Breast epithelium (tissue), 3 donors: ENCODE measurements around the gene HOXA6.

Source experiments
- CTCF ChIP-seq, 3 donors: fragments of 450-650 bp; IDR thresholded peaks; one replicate each; pipeline ENCODE4 v1.5.1; 2016 to 2017; ENCODE audit warnings: antibody characterized with exemption in 3 of 3, mild to moderate bottlenecking in 3 of 3, moderate library complexity in 3 of 3
- POLR2AphosphoS5 ChIP-seq, 3 donors: sonication (generic); formaldehyde crosslinking; IDR thresholded peaks; one replicate each; pipeline ENCODE4 v1.6.1; 2017; ENCODE audit warnings: antibody characterized with exemption in 3 of 3

GRCh38 chr7:27137640-27138315, 9.8 kb downstream of the HOXA6 start:
- no peak for TF ChIP-seq CTCF (IDR thresholded peaks at IDR 0.05)
- TF ChIP-seq POLR2AphosphoS5 (IDR thresholded peaks at IDR 0.05): no peak
